HepG2 (cell line): ENCODE results near the gene THRA. TPM values are rescaled to one million over a fixed set of nuclear protein-coding genes. Genes with fewer than 3 reads are reported as not detected.
A peak's percentile ranks its signal among the peaks of the same experiment; 100 is the strongest.

Experiments used
- CC2D1A ChIP-seq: sonication (generic); formaldehyde crosslinking; IDR thresholded peaks from 2 replicates; pipeline ENCODE4 v1.8.1; 2023; ENCODE audit warnings: mild to moderate bottlenecking, missing genetic modification reagents
- DPF2 ChIP-seq: sonication (generic); formaldehyde crosslinking; IDR thresholded peaks from 2 replicates; pipeline ENCODE4 v1.4.0; 2020; ENCODE audit warnings: mild to moderate bottlenecking, low read depth, missing genetic modification reagents, borderline replicate concordance
- ELF1 ChIP-seq: sonication (generic); formaldehyde crosslinking; IDR thresholded peaks from 2 replicates; pipeline ENCODE4 v1.4.0; 2020; ENCODE audit warnings: missing genetic modification reagents
- HOXD1 ChIP-seq: sonication (generic); formaldehyde crosslinking; IDR thresholded peaks from 2 replicates; pipeline ENCODE4 v1.5.0; 2020; ENCODE audit warnings: missing genetic modification reagents
- MAZ ChIP-seq, 2 experiments: sonication (generic) in 1 of 2; formaldehyde crosslinking in 1 of 2; IDR thresholded peaks; 2 replicates each; pipeline versions ENCODE4 v1.5.0 to v1.6.1; 2012 to 2020; ENCODE audit warnings: low read depth in 2 of 2, mild to moderate bottlenecking in 2 of 2, borderline replicate concordance in 1 of 2, improper control_type of control experiment in 1 of 2, low read length in 1 of 2, missing genetic modification reagents in 1 of 2, moderate library complexity in 1 of 2
- MXD3 ChIP-seq: IDR thresholded peaks from 2 replicates; pipeline ENCODE4 v1.6.1; 2016; ENCODE audit warnings: mild to moderate bottlenecking, missing biosample characterization, missing genetic modification reagents
- NCOA2 ChIP-seq: sonication (generic); formaldehyde crosslinking; IDR thresholded peaks from 2 replicates; pipeline ENCODE4 v1.8.0; 2022; ENCODE audit warnings: inconsistent platforms
- NFYB ChIP-seq: sonication (generic); formaldehyde crosslinking; IDR thresholded peaks from 2 replicates; pipeline ENCODE4 v1.4.0; 2020; ENCODE audit warnings: missing genetic modification reagents
- PAF1 ChIP-seq: IDR thresholded peaks from 2 replicates; pipeline ENCODE4 v1.6.1; 2016; ENCODE audit warnings: missing genetic modification reagents, missing compliant biosample characterization
- RAD21 ChIP-seq: fragments of 450-650 bp; formaldehyde crosslinking; IDR thresholded peaks from 2 replicates; pipeline ENCODE4 v1.5.0; 2020; ENCODE audit warnings: mild to moderate bottlenecking
- SIN3B ChIP-seq: fragments of 150-350 bp; IDR thresholded peaks from 2 replicates; pipeline ENCODE4 v1.6.1; 2014; ENCODE audit warnings: low read length
- SRSF4 ChIP-seq: fragments of 200-400 bp; formaldehyde crosslinking; IDR thresholded peaks from one replicate; pipeline ENCODE4 v1.6.1; 2018; ENCODE audit warnings: mild to moderate bottlenecking, low read depth, low read length, moderate library complexity; ENCODE audit not compliant: poor library complexity, severe bottlenecking
- XRCC5 ChIP-seq: fragments of 200-400 bp; formaldehyde crosslinking; optimal IDR thresholded peaks from 2 replicates; pipeline ENCODE3; 2017; ENCODE audit warnings: mild to moderate bottlenecking, low read length
- ZNF253 ChIP-seq: sonication (generic); formaldehyde crosslinking; IDR thresholded peaks from 2 replicates; pipeline ENCODE4 v1.8.0; 2022; ENCODE audit warnings: mild to moderate bottlenecking, missing genetic modification reagents, borderline replicate concordance
- ZNF318 ChIP-seq: sonication (generic); formaldehyde crosslinking; IDR thresholded peaks from 2 replicates; pipeline ENCODE4 v1.4.0; 2020; ENCODE audit warnings: mild to moderate bottlenecking, missing genetic modification reagents
- ZNF512 ChIP-seq: sonication (generic); formaldehyde crosslinking; IDR thresholded peaks from 2 replicates; pipeline ENCODE4 v1.4.0; 2020; ENCODE audit warnings: mild to moderate bottlenecking, missing genetic modification reagents
- ZNF607 ChIP-seq: sonication (generic); formaldehyde crosslinking; IDR thresholded peaks from 2 replicates; pipeline ENCODE4 v1.5.1; 2020; ENCODE audit warnings: missing genetic modification reagents, mild to moderate bottlenecking, borderline replicate concordance
- ZNF749 ChIP-seq: sonication (generic); formaldehyde crosslinking; IDR thresholded peaks from 2 replicates; pipeline ENCODE4 v1.8.0; 2022; ENCODE audit warnings: mild to moderate bottlenecking, missing genetic modification reagents, moderate library complexity, borderline replicate concordance
- ZSCAN25 ChIP-seq: sonication (generic); formaldehyde crosslinking; IDR thresholded peaks from 2 replicates; pipeline ENCODE4 v1.8.0; 2022; ENCODE audit warnings: mild to moderate bottlenecking, missing genetic modification reagents
- ZSCAN31 ChIP-seq: sonication (generic); formaldehyde crosslinking; IDR thresholded peaks from 2 replicates; pipeline ENCODE4 v1.5.0; 2020; ENCODE audit warnings: low read depth, mild to moderate bottlenecking, missing genetic modification reagents
- polyA plus RNA-seq, 8 experiments: library from polyadenylated mRNA; depleted of rRNA in 3 of 8; stranded (reverse) in 7 of 8; unstranded in 1 of 8; fragments of >200 nt; fragmentation: Illumina TruSeq in 4 of 8; extraction: Trizol in 4 of 8; gene quantifications; 2 replicates each; pipeline versions ENCODE4 v1.2.1 to v1.2.3, GENCODE V29; 2011 to 2016; ENCODE audit warnings: low read depth in 4 of 8, missing spikeins in 1 of 8, mixed read lengths in 1 of 8; ENCODE audit not compliant: insufficient read depth in 1 of 8
- total RNA-seq, 5 experiments: library from RNA; depleted of rRNA; stranded (reverse); fragments of >200 nt; fragmentation: Illumina TruSeq; extraction: Trizol; gene quantifications; 2 replicates each; pipeline ENCODE4 v1.2.3, GENCODE V29; 2016; ENCODE audit warnings: low read depth in 1 of 5

THRA gene
- total and polyA plus RNA-seq, 2 of the 13 experiments (the other 11 are each of a cell fraction or from before 2014, with no cell fraction given) = 8.0 to 9.9 TPM

- TF ChIP-seq SRSF4 (no peak), ZSCAN25 (CRISPR knock-in tag) (peak; percentile 63; the same call in 1 of the 2 replicates), ZNF253 (CRISPR knock-in tag) (no peak), ZNF318 (CRISPR knock-in tag) (no peak), MXD3 (peak; percentile 49; the same call in 1 of the 2 replicates), MAZ (IDR thresholded peaks at IDR 0.05; ENCODE audit: borderline replicate concordance, low read depth, low read length) (no peak), MAZ (CRISPR knock-in tag; IDR thresholded peaks at IDR 0.05; ENCODE audit: low read depth) (no peak), ZNF749 (CRISPR knock-in tag) (no peak), HOXD1 (CRISPR knock-in tag) (no peak), ELF1 (CRISPR knock-in tag) (no peak), ZNF512 (no peak), RAD21 (CRISPR knock-in tag) (peak; percentile 77), DPF2 (CRISPR knock-in tag) (no peak), SIN3B (no peak), ZSCAN31 (CRISPR knock-in tag) (no peak), NFYB (CRISPR knock-in tag) (no peak), ZNF607 (no peak), XRCC5 (peak; percentile 84), PAF1 (CRISPR knock-in tag) (no peak), NCOA2 (CRISPR knock-in tag) (no peak), CC2D1A (CRISPR knock-in tag) (no peak)
Measured at GRCh38 chr17:40026816-40027613, 35.8 kb upstream of the THRA start (continued).
